AG08396 (cell line): ENCODE results near the gene PTPRN2.
"Not testable (repeated sequence)": the region's sequence is repeated elsewhere in the genome, so short reads cannot be mapped to it uniquely, and the experiment has no call there.

Experiments
- DNase-seq: peaks from one replicate; pipeline ENCODE4 v3.0.0; 2012; ENCODE audit warnings: low spot score, mixed read lengths

Gene PTPRN2

GRCh38 chr7:157676001-157676400, 911.6 kb downstream of the PTPRN2 start:
- no peak for DNase-seq

- no peak for DNase-seq
These were observed 912.1 kb downstream of the PTPRN2 start for GRCh38 chr7:157675427-157675927.

- DNase-seq, result no peak
These were observed 912.8 kb downstream of the PTPRN2 start for GRCh38 chr7:157674715-157675426.

- DNase-seq, result no peak
These were observed 913.5 kb downstream of the PTPRN2 start for GRCh38 chr7:157674027-157674714.

- DNase-seq, result no peak
These were observed 914.0 kb downstream of the PTPRN2 start for GRCh38 chr7:157673573-157673972.

GRCh38 chr7:157671358-157672255, 916.0 kb downstream of the PTPRN2 start:
- DNase-seq, result no peak

GRCh38 chr7:157670490-157671357, 916.9 kb downstream of the PTPRN2 start:
- DNase-seq, result no peak

- no peak for DNase-seq
These were observed 917.8 kb downstream of the PTPRN2 start for GRCh38 chr7:157669768-157670351.

- no peak for DNase-seq
These were observed 918.5 kb downstream of the PTPRN2 start for GRCh38 chr7:157668884-157669767.

GRCh38 chr7:157668221-157668883, 919.3 kb downstream of the PTPRN2 start:
- no peak for DNase-seq

GRCh38 chr7:157667731-157668130, 919.9 kb downstream of the PTPRN2 start:
- no peak for DNase-seq

GRCh38 chr7:157667261-157667660, 920.4 kb downstream of the PTPRN2 start:
- DNase-seq, result no peak

- DNase-seq, result no peak
These were observed 921.0 kb downstream of the PTPRN2 start for GRCh38 chr7:157666530-157667040.

- DNase-seq, result not testable (repeated sequence)
These were observed 922.0 kb downstream of the PTPRN2 start for GRCh38 chr7:157665634-157665988.

GRCh38 chr7:157664871-157665633, 922.6 kb downstream of the PTPRN2 start:
- DNase-seq, result no peak

GRCh38 chr7:157664034-157664433, 923.6 kb downstream of the PTPRN2 start:
- DNase-seq, result no peak

- DNase-seq, result no peak
These were observed 924.5 kb downstream of the PTPRN2 start for GRCh38 chr7:157662981-157663716.
